ENCODE data around the gene KLHL3.

DNA sequence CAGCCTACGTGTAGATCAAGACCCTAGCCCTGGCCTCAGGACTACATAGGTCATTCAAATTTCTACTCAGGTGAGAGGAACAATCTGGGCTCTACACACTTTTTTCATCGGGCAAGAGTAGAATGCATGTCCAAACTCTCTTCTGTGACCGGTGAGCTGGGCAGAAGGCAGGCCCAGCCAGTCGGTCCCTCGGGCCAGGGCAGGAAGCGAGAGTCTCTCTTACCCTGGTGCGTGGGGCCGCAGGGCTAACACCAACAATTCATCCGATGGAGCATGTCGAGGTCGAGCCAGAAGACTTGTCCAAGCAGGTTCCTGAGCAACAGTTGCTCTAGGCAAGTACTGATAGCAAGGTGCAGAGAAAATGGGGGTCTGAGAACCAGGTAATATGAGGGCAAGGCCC, 88.5 kb downstream of the KLHL3 start:
- TF ChIP-seq, protein P1, sequence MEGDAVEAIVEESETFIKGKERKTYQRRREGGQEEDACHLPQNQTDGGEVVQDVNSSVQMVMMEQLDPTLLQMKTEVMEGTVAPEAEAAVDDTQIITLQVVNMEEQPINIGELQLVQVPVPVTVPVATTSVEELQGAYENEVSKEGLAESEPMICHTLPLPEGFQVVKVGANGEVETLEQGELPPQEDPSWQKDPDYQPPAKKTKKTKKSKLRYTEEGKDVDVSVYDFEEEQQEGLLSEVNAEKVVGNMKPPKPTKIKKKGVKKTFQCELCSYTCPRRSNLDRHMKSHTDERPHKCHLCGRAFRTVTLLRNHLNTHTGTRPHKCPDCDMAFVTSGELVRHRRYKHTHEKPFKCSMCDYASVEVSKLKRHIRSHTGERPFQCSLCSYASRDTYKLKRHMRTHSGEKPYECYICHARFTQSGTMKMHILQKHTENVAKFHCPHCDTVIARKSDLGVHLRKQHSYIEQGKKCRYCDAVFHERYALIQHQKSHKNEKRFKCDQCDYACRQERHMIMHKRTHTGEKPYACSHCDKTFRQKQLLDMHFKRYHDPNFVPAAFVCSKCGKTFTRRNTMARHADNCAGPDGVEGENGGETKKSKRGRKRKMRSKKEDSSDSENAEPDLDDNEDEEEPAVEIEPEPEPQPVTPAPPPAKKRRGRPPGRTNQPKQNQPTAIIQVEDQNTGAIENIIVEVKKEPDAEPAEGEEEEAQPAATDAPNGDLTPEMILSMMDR (IDR thresholded peaks at IDR 0.05; ENCODE audit: insufficient read depth, low read length, poor library complexity, severe bottlenecking) = no peak
- no peak for TF ChIP-seq EZH2phosphoT487 (conservative IDR thresholded peaks at IDR 0.05; ENCODE audit: low read length)
